Measurements from ENCODE around the gene C2CD4D.
"Not testable (repeated sequence)": the region's sequence is repeated elsewhere in the genome, so short reads cannot be mapped to it uniquely, and the experiment has no call there.

C2CD4D gene

GRCh38 chr1:151881479-151881878 is 41.9 kb upstream of the C2CD4D start:
- H3K4me3 ChIP-seq, result no peak overlapping the region
- no peak for DNase-seq (ENCODE audit: low spot score)
- TF ChIP-seq CTCF (IDR thresholded peaks at IDR 0.05), result no peak
- H3K27ac ChIP-seq, result no peak overlapping the region

GRCh38 chr1:151875419-151876097 is 35.9 kb upstream of the C2CD4D start:
- no peak for DNase-seq (ENCODE audit: low spot score)
- Histone ChIP-seq H3K27ac (no peak overlapping the region), H3K4me3 (no peak overlapping the region)
- no peak for TF ChIP-seq CTCF (IDR thresholded peaks at IDR 0.05)

GRCh38 chr1:151872776-151873175 is 33.2 kb upstream of the C2CD4D start:
- not testable (repeated sequence) for DNase-seq (ENCODE audit: low spot score); H3K27ac ChIP-seq; H3K4me3 ChIP-seq

- H3K27ac ChIP-seq, result no peak overlapping the region
- H3K4me3 ChIP-seq, result no peak overlapping the region
- no peak for DNase-seq (ENCODE audit: low spot score)
- no peak for TF ChIP-seq CTCF (IDR thresholded peaks at IDR 0.05)
Observed at GRCh38 chr1:151871284-151872030, 31.8 kb upstream of the C2CD4D start.

GRCh38 chr1:151868486-151868885 is 28.9 kb upstream of the C2CD4D start:
- DNase-seq (ENCODE audit: low spot score), result no peak
- TF ChIP-seq CTCF (IDR thresholded peaks at IDR 0.05), result no peak
- H3K27ac ChIP-seq, result no peak overlapping the region
- no peak overlapping the region for H3K4me3 ChIP-seq

- TF ChIP-seq CTCF (IDR thresholded peaks at IDR 0.05), result no peak
- H3K4me3 ChIP-seq, result no peak overlapping the region
- no peak overlapping the region for H3K27ac ChIP-seq
- no peak for DNase-seq (ENCODE audit: low spot score)
Observed at GRCh38 chr1:151867765-151868411, 28.3 kb upstream of the C2CD4D start.

GRCh38 chr1:151867321-151867720 is 27.7 kb upstream of the C2CD4D start:
- TF ChIP-seq CTCF (IDR thresholded peaks at IDR 0.05), result no peak
- H3K4me3 ChIP-seq, result no peak overlapping the region
- no peak for DNase-seq (ENCODE audit: low spot score)
- no peak overlapping the region for H3K27ac ChIP-seq

All from coronary artery (tissue), 2 donors.